Mesothelial cell of epicardium (in vitro differentiated cells): ENCODE measurements around the gene TMEM196. TPM values are rescaled to one million over a fixed set of nuclear protein-coding genes. Genes with fewer than 3 reads are reported as not detected.

Experiments used
- DNase-seq, 2 experiments: peaks; one replicate each; pipeline ENCODE4 v3.0.0; 2021; ENCODE audit warnings: low spot score in 2 of 2; ENCODE audit not compliant: unreplicated experiment in 2 of 2
- H3K27ac Mint-ChIP-seq: 2 replicates; pipeline ENCODE4 v1.8.0; 2021; ENCODE audit warnings: mixed read lengths
- H3K27me3 Mint-ChIP-seq: 2 replicates; pipeline ENCODE4 v1.8.0; 2021; ENCODE audit warnings: low read depth, mixed read lengths
- H3K36me3 Mint-ChIP-seq: 2 replicates; pipeline ENCODE4 v1.8.0; 2021; ENCODE audit warnings: mixed read lengths
- H3K4me1 Mint-ChIP-seq: 2 replicates; pipeline ENCODE4 v1.8.0; 2021; ENCODE audit warnings: mixed read lengths
- H3K4me3 Mint-ChIP-seq: 2 replicates; pipeline ENCODE4 v1.8.0; 2021; ENCODE audit warnings: mild to moderate bottlenecking, moderate library complexity, mixed read lengths
- H3K9me3 Mint-ChIP-seq: 2 replicates; pipeline ENCODE4 v1.8.0; 2021; ENCODE audit warnings: mixed read lengths
- CTCF ChIP-seq: fragments of 200-600 bp; sonication (generic); IDR thresholded peaks from one replicate; pipeline ENCODE4 v1.5.0; 2021; ENCODE audit warnings: antibody characterized with exemption; ENCODE audit not compliant: unreplicated experiment
- total RNA-seq: library from RNA; stranded (reverse); gene quantifications from 3 replicates; pipeline ENCODE4 v1.2.1, GENCODE V29; 2021

TMEM196 gene
- total RNA-seq, 1 donor from 2014 or later, result not detected

GRCh38 chr7:19728716-19729115 lies 44.7 kb downstream of the TMEM196 start:
- DNase-seq, result no peak
- Mint-ChIP-seq H3K36me3 (no peaks in the 10 kb centered on the region), H3K27ac (no peak overlapping the region), H3K4me1 (peaks cover 2% of the 10 kb centered on the region), H3K27me3 (peaks cover 31% of the 10 kb centered on the region), H3K9me3 (no peaks in the 10 kb centered on the region), H3K4me3 (no peak overlapping the region)
- TF ChIP-seq CTCF, result no peak

GRCh38 chr7:19725770-19726169 lies 47.6 kb downstream of the TMEM196 start:
- Mint-ChIP-seq H3K36me3 (no peaks in the 10 kb centered on the region), H3K27me3 (peaks cover 36% of the 10 kb centered on the region), H3K27ac (no peak overlapping the region), H3K9me3 (no peaks in the 10 kb centered on the region), H3K4me1 (peaks cover 2% of the 10 kb centered on the region), H3K4me3 (no peak overlapping the region)
- DNase-seq, result no peak
- no peak for TF ChIP-seq CTCF

GRCh38 chr7:19715499-19715898 lies 57.9 kb downstream of the TMEM196 start:
- Mint-ChIP-seq H3K27me3 (peaks cover 39% of the 10 kb centered on the region), H3K4me1 (no peaks in the 10 kb centered on the region), H3K27ac (no peak overlapping the region), H3K9me3 (no peaks in the 10 kb centered on the region), H3K36me3 (no peaks in the 10 kb centered on the region), H3K4me3 (no peak overlapping the region)
- TF ChIP-seq CTCF, result no peak
- no peak for DNase-seq

- peak; percentile 69 for TF ChIP-seq CTCF
- DNase-seq, result peak in 1 of 2 experiments; percentile 54
- Mint-ChIP-seq H3K4me3 (no peak overlapping the region), H3K4me1 (peaks cover 2% of the 10 kb centered on the region), H3K9me3 (no peaks in the 10 kb centered on the region), H3K36me3 (no peaks in the 10 kb centered on the region), H3K27me3 (peaks cover 35% of the 10 kb centered on the region), H3K27ac (no peak overlapping the region)
Observed at GRCh38 chr7:19713676-19714075, 59.7 kb downstream of the TMEM196 start.

- TF ChIP-seq CTCF, result no peak
- H3K36me3 Mint-ChIP-seq, result no peaks in the 10 kb centered on the region
- H3K4me1 Mint-ChIP-seq, result peaks cover 28% of the 10 kb centered on the region
- H3K27me3 Mint-ChIP-seq, result peaks cover 14% of the 10 kb centered on the region
- peak overlapping the region; percentile 95 for H3K27ac Mint-ChIP-seq
- no peaks in the 10 kb centered on the region for H3K9me3 Mint-ChIP-seq
- H3K4me3 Mint-ChIP-seq, result peak overlapping the region; percentile 95
- no peak for DNase-seq
Observed at GRCh38 chr7:19709249-19709578, 64.2 kb downstream of the TMEM196 start.
